Lung microvascular endothelial cell (primary cell): Measurements from ENCODE around the gene DNASE2. TPM values are rescaled to one million over a fixed set of nuclear protein-coding genes. Genes with fewer than 3 reads are reported as not detected.
A peak's percentile ranks its signal among the peaks of the same experiment; 100 is the strongest.
"Not testable (repeated sequence)": the region's sequence is repeated elsewhere in the genome, so short reads cannot be mapped to it uniquely, and the experiment has no call there.

Experiments
- DNase-seq, 2 donors: peaks; one replicate each; pipeline versions ENCODE4 v3.0.0 to v3.0.0-alpha.2; 2010; ENCODE audit warnings: low read depth in 2 of 2
- total RNA-seq: library from RNA; depleted of rRNA; stranded (reverse); fragments of >200 nt; gene quantifications from 2 replicates; pipeline ENCODE4 v1.2.1, GENCODE V29; 2014

The DNASE2 gene
- total RNA-seq, 1 donor from 2014 or later: 23.6 TPM

DNA sequence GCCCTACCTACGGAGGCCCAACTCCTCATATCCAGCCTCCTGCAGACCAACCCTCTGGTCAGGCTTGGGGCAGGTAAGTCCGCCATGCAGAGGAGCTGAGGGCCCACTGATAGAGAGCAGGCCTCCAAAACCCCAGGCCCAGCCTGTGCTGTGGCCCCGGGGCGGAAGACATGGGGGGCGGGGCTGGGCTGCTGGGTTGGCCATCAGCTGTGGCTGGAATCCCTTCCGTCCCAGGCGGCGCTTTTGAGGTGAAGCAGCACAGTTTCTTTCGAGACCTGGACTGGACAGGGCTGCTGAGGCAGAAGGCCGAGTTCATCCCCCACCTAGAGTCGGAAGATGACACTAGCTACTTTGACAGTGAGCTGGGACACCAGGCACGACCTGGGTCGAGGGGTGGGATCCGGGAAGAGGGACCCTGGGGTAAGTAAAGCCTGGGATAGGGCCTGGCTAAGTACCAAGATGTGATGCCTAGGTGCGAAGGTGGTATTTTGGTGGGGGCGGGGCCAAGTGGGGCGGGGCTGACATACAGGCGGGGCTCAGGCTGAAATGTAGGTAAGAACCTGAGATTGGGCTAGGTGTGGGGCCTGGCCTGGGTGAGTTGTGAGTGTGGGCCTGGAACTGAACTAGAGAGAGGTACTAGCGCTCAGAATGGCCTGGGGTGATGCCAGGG is 15.4 kb downstream of the DNASE2 start:
- no peak for DNase-seq

- DNase-seq: no peak
Observed at GRCh38 chr19:12864721-12865715, 16.2 kb downstream of the DNASE2 start.

- no peak for DNase-seq
Observed at GRCh38 chr19:12864143-12864542, 17.1 kb downstream of the DNASE2 start.

- no peak for DNase-seq
Observed at GRCh38 chr19:12859546-12859945, 21.7 kb downstream of the DNASE2 start.

DNA sequence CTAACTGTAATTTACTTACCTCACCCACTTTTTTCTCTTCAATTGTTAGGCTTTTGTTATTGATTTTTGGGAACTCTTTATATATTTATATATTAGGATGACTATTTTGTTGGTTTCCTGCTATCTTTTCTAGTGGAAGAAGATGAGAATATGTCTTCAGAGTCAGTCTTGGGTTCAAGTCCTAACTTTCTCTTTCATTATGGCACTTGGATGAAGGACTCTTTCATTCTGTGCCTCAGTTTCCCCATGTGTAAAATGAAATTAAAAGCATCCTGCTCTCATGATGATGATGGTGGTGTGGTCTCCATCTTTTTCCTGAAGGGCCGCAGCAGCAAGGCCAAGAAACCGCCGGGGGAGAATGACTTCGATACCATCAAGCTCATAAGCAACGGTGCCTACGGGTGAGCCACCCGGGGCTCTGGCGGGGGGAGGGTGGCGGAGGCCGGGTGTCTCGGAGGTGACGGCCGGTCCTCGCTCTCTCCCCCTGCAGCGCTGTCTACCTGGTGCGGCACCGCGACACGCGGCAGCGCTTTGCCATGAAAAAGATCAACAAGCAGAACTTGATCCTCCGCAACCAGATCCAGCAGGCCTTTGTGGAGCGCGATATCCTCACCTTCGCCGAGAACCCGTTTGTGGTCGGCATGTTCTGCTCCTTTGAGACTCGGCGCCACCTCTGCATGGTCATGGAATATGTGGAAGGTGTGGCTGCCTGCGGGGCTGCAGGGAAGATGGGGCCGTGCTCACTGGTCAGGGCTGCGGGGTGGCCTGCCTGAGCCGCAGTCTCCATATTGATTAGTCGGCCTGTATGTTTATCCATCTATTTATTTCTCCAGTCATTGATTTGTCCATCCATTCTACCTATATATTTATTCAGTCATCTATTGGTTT is 23.0 kb downstream of the DNASE2 start:
- no peak for DNase-seq

GRCh38 chr19:12856653-12857052 is 24.6 kb downstream of the DNASE2 start:
- no peak for DNase-seq

GRCh38 chr19:12847159-12848139 is 33.8 kb downstream of the DNASE2 start:
- DNase-seq: peak; percentile 69 to 73

DNA sequence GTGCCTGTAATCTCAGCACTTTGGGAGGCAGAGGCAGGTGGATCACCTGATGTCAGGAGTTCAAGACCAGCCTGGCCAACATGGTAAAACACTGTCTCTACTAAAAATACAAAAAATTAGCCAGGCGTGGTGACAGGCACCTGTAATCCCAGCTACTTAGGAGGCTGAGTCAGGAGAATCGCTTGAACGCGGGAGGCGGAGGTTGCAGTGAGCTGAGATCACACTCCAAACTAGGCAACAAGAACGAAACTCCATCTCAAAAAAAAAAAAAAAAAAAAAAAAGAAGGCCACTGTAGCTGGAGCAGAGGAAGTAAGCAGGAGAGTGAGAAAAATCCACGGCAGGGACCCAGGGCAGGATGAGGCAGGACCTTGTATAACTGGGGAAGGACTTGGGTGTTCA is 34.6 kb downstream of the DNASE2 start:
- DNase-seq: not testable (repeated sequence)

- DNase-seq: no peak
Observed at GRCh38 chr19:12843999-12844732, 37.1 kb downstream of the DNASE2 start.

DNA sequence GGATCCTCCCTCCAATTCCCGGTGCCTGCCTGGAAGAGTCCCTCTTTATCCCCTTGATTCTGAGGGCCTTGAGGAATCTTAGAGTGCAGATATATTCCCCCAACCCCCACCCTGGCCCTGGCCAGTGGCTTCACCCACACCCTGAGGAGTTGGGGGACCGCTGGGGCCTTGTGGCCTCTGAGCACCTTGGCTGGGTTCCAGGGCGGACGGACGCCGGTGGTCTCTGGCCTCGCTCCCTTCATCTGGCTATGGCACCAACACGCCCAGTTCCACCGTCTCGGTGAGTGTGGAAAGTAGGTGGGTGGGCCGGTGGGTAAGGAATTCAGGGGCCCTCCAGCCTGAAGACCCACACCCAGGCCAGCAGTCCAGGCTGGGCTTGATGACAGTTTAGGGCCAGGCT is 37.9 kb downstream of the DNASE2 start:
- DNase-seq: no peak

DNA sequence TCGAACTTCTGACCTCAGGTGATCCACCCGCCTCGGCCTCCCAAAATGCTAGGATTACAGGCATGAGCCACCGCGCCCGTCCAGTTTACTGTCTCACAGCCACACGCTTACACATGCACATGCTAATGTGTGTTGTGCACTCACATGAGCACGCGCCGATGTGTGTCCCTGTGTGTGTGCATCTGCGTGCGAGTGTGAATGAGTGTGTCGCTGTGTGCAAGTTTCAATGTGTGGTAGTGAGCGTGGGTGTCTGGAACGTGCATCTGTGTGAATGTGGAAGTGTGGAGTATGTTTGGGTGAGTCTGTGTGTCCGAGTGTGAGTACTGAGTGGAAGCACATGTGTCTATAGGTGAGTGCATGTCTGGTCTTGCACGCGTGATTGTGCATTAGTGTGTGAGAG is 38.7 kb downstream of the DNASE2 start:
- DNase-seq: no peak

GRCh38 chr19:12841094-12841493 is 40.2 kb downstream of the DNASE2 start:
- peak in 1 of 2 donors; percentile 37 for DNase-seq

- DNase-seq: peak; percentile 39 to 55
Observed at GRCh38 chr19:12840091-12841079, 40.9 kb downstream of the DNASE2 start.

DNA sequence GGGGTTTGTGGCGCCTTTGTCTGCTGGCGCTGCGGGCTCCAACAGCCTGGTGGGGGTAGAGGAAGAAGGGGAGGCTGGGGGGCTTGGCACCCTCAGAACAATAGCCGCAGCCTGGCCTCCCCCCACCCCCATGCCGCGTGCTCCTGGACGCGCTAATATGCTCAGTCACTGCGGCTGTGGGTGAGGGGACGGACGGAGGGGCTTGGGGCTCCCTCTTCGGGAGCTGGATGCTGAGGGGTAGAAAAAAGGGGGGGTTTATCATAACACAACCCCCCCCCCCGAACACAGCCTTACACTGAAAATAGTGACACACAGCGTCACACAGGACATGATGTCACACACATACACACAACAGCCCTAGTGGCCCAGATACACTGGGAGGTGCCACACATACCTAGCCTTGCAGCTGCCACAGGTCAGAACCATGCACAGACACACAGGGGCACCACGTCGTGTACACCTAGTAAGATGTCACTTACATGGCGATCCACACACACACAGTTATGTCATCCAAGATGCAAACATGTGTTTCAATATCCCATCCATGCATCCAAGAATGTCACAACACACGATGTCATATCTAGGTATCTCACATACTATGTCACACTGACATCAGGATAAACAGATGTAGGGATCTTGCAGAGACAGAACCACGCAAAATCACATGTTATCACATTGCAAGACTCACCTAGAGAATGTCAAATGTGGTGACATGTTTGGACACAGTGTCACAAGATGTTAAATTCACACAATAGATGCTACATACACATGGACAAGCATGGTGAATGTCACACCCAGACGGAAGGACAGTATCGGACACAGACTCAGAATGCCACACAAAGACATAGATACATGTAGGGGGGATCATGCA is 42.1 kb downstream of the DNASE2 start:
- DNase-seq: peak in 1 of 2 donors; percentile 28

- peak; percentile 22 to 57 for DNase-seq
Observed at GRCh38 chr19:12838182-12838885, 42.9 kb downstream of the DNASE2 start, which contains the start of gene MAST1. MAST1 (plus strand) TSS chr19:12838515; CDS start chr19:12838573, 58 bp downstream.

- no peak for DNase-seq
Observed at GRCh38 chr19:12837225-12837624, 44.0 kb downstream of the DNASE2 start.

DNA sequence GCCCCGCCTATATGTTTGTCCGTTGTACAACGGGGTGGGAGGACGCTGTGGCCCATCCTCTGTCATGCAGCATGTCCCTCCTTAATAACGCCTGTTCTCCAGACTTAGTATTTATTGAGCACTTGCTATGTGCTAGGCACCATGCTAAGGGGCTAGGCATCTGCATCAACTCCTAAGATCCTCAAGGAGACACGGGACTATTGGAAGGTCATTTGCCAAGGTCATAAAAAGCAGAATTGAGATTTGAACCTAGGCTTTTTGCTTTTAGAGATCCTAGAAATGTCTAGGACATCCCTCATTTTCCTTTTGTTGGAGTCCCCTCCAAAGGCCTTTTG is 44.8 kb downstream of the DNASE2 start:
- no peak for DNase-seq
